Endothelial cell of umbilical vein (primary cell): ENCODE measurements around the gene R3HCC1L.

Experiments
- CTCF ChIP-seq, 2 donors: IDR thresholded peaks; 1 replicate in 1 of 2; 2 replicates in 1 of 2; pipeline ENCODE4 v1.5.1; 2011; ENCODE audit warnings: low read length in 2 of 2, mild to moderate bottlenecking in 2 of 2, moderate library complexity in 2 of 2, control low read depth in 1 of 2, inconsistent platforms in 1 of 2, low read depth in 1 of 2; ENCODE audit not compliant: insufficient read depth in 1 of 2; ENCODE audit errors: extremely low read depth in 1 of 2
- EZH2 ChIP-seq: IDR thresholded peaks from 2 replicates; pipeline ENCODE4 v1.6.1; 2012; ENCODE audit warnings: borderline replicate concordance, low read depth, mild to moderate bottlenecking, moderate library complexity, low read length, inconsistent platforms; ENCODE audit not compliant: severe bottlenecking
- JUN ChIP-seq: IDR thresholded peaks from 2 replicates; pipeline ENCODE4 v1.6.1; 2011; ENCODE audit warnings: borderline replicate concordance, low read depth; ENCODE audit not compliant: insufficient read length, insufficient read depth
- MAX ChIP-seq: IDR thresholded peaks from 2 replicates; pipeline ENCODE4 v1.6.1; 2011; ENCODE audit not compliant: insufficient read depth, insufficient read length
- MYC ChIP-seq: IDR thresholded peaks from one replicate; pipeline ENCODE4 v1.6.1; 2011; ENCODE audit warnings: mild to moderate bottlenecking, low read depth, low read length
- POLR2A ChIP-seq: IDR thresholded peaks from 2 replicates; pipeline ENCODE4 v1.6.1; 2012; ENCODE audit warnings: low read depth, mild to moderate bottlenecking, control low read depth, low read length

- TF ChIP-seq CTCF (IDR thresholded peaks at IDR 0.05; ENCODE audit: extremely low read depth in 1 of 2, insufficient read depth in 1 of 2, low read depth in 1 of 2, low read length in 2 of 2), result no peak
- no peak for TF ChIP-seq MAX
- TF ChIP-seq JUN, result no peak
- TF ChIP-seq POLR2A, result no peak
- TF ChIP-seq EZH2, result no peak
- TF ChIP-seq MYC, result no peak
These were observed 128.6 kb downstream of the R3HCC1L start for GRCh38 chr10:98263088-98263487.
